ENCODE data around the gene CCNY.

DNA sequence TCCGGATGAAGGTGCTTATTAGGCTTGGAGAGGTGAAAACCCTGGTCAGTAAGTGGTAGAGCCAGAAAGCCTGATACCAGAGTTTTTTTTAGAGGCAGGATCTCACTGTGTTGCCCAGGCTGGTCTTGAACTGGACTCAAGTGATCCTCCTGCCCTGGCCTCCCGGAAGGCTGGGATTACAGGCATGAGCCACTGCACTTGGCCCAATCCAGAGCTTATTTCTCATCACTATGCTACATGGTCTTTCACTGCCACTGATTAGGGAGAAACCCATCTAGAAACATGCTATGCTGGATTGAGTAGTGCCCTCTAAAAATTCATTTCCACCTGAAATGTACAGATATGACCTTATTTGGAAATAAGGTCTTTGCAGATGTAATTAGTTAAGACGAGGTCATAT, 240.4 kb downstream of the CCNY start:
- TF ChIP-seq, protein P1, sequence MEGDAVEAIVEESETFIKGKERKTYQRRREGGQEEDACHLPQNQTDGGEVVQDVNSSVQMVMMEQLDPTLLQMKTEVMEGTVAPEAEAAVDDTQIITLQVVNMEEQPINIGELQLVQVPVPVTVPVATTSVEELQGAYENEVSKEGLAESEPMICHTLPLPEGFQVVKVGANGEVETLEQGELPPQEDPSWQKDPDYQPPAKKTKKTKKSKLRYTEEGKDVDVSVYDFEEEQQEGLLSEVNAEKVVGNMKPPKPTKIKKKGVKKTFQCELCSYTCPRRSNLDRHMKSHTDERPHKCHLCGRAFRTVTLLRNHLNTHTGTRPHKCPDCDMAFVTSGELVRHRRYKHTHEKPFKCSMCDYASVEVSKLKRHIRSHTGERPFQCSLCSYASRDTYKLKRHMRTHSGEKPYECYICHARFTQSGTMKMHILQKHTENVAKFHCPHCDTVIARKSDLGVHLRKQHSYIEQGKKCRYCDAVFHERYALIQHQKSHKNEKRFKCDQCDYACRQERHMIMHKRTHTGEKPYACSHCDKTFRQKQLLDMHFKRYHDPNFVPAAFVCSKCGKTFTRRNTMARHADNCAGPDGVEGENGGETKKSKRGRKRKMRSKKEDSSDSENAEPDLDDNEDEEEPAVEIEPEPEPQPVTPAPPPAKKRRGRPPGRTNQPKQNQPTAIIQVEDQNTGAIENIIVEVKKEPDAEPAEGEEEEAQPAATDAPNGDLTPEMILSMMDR (IDR thresholded peaks at IDR 0.05): no peak
- TF ChIP-seq ZFX (IDR thresholded peaks at IDR 0.05; ENCODE audit: borderline replicate concordance): no peak
